Stimulated activated CD8-positive, alpha-beta memory T cell treated with anti-CD3 and anti-CD28 coated beads, Interleukin-4, amount 100 ng/mL, for 48 hours (primary cell): ENCODE measurements around the gene AGTRAP.

Experiments used
- DNase-seq: peaks from one replicate; pipeline ENCODE4 v3.0.0-alpha.2; 2020

The AGTRAP gene

DNA sequence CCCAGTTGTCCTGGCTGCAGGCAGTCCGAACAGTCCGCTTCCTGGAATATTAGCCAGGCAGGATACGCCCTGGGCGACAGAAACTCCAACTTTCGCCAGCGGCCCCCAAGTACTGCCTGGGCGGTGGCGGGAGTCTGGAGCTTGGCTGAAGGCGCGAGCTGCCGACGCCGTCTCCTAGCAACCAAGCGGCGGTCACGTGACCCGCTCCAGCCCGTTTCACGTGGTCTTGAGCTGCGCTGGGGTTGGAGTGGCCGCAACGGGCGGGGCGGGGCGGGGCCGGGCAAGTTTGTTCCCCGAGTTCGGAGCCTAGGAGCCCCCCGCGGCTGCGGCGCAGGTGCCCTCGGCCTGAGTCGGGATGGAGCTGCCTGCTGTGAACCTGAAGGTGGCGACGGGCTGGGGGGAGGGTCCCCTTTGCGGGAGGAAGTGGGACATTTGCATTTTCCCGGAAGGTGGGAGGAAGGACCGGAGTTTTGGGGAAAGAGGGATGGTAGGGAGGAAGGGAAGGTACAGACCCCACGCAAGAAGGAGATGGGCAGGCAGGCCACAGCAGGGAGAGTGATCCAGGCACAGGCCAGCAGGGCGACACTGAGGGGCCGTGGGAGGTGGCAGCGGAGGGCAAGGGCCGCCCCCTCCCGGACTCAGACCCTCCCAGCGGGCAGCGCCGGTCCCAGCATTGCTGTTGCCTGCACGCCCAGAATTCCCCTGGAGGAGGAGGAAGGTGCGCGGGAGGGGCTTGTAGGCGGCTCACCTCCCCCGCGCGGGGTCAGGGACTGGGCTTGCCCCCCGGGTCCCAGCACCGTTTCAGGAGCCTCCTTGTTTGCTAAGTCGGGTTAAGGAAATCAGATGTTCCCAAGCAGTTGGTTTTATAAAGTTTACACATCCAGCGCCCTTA, at the start of gene AGTRAP:
Gene AGTRAP (plus strand): TSS at position 283 of the 892 bp plus-strand sequence. CDS start 73 bp downstream, at position 356.
- DNase-seq = peak; percentile 92

DNA sequence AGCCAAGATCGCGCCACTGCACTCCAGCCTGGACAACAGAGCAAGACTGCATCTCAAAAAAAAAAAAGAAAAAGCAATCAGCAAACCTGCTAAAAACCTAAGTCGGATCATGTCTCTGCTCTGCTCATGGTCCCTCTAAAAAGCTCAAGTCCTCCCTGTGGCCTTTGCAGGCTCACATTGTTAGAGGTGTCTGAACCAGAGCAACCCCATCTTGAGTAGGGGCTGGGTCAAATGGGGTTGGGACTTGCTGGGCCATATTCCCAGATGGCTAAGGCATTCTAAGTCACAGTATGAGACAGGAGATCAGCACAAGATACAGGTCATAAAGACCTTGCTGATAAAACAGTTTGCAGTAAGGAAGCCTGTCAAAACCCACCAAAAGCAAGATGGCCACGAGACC, 47.4 kb upstream of the AGTRAP start:
- DNase-seq = no peak

GRCh38 chr1:11690397-11691301, 45.3 kb upstream of the AGTRAP start:
- DNase-seq = no peak

GRCh38 chr1:11691302-11691914, 44.5 kb upstream of the AGTRAP start, which contains the start of gene DRAXIN:
Gene DRAXIN (plus strand): TSS chr1:11691710. CDS start chr1:11706259, 14,549 bp downstream.
- no peak for DNase-seq

- no peak for DNase-seq
These were observed 43.8 kb upstream of the AGTRAP start for GRCh38 chr1:11691928-11692711.

DNA sequence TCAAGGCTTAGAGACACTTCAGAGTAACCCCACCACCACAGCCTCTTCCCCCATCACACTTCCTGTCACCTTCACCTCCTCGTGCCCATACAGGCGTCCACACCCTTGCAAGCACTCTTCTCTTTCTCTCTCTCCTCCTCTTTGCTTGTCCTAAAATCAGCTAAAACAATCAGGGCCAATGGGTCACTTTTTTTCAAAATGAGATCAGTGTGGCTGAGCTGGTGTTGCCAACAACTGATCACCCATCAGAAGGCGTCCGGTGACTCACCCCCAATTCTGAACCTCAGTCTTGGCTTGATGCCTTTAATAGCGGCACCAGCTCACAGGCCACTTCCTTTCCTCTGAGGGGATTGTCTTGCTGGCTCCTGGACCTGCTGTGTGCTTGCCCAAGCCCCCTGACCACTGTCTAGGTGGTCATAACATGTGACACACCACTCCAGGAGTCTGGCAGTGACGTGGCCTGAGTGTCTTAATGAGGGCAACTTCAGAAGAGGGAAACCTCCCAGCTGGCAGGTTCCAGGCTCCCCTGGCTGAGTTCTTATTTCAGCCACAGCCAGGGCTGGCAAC, 42.8 kb upstream of the AGTRAP start:
- peak; percentile 65 for DNase-seq

- no peak for DNase-seq
These were observed 42.0 kb upstream of the AGTRAP start for GRCh38 chr1:11693917-11694316.

DNA sequence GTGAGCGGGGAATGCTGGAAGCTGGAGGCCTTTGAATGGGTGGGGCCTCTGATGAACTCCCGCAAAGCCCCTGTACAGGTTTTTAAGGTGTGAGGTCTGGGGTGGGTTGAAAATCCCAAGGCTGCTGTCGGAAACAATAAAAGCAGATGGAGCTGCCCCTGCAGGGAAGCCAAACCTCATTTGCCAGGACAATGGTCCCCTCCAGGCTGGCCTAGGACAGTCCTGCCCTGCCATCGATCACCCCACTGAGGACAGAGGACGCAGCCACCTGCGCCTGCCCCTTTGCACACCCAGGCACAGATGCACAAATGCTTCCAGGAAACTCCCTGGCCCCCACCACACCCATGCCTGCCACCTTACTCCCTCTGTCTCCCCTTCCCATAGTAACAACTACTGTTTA, 40.1 kb upstream of the AGTRAP start:
- no peak for DNase-seq

DNA sequence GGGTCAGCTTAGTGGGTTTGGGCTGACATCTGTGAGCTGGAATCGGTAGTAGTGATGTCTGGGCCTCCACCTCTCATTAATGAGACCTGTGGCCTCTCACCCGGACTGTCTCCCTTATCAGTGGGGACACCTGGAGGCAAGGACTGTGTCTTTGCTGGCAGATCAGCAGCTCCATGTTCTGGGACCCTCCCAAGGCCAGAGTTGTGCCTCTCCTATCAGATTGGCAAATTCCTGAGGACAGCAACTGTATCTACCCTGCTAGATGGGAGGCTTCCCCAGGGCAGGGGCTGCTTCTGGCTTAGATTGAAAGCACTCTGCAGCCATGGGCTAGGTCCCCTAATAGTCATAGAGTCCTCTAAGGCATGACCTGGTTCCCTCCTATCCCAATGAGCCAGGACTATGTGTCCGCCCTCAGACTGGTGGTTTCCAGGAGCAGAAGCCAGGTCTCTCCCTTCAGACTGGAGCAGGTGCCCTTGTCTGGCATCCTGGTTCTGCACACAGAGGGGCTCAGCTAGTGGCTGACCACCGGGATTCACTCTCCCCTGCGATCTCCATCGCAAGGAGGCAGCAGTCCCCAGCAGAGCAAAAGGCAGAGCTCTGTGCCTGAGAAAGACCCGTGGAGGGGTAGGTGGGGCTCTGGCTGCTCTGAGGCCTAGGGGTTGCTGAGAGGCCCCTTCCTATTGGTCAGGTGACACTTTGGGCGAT, 38.6 kb upstream of the AGTRAP start:
- no peak for DNase-seq

DNA sequence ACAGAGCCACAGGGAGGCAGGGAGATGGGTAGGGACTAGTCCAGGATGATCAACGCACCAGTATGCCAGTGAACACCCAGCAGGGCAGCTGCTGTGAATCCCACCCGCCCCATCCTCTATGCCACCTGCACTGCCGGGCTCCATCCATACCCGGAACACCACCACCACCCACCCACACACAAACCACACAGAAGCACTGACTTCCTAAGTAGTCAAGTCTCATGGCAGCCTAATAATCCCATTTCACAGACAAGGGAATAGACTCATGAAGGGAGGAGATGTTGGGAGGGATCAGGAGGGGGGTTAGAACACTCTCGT, 38.1 kb upstream of the AGTRAP start:
- DNase-seq = no peak

DNA sequence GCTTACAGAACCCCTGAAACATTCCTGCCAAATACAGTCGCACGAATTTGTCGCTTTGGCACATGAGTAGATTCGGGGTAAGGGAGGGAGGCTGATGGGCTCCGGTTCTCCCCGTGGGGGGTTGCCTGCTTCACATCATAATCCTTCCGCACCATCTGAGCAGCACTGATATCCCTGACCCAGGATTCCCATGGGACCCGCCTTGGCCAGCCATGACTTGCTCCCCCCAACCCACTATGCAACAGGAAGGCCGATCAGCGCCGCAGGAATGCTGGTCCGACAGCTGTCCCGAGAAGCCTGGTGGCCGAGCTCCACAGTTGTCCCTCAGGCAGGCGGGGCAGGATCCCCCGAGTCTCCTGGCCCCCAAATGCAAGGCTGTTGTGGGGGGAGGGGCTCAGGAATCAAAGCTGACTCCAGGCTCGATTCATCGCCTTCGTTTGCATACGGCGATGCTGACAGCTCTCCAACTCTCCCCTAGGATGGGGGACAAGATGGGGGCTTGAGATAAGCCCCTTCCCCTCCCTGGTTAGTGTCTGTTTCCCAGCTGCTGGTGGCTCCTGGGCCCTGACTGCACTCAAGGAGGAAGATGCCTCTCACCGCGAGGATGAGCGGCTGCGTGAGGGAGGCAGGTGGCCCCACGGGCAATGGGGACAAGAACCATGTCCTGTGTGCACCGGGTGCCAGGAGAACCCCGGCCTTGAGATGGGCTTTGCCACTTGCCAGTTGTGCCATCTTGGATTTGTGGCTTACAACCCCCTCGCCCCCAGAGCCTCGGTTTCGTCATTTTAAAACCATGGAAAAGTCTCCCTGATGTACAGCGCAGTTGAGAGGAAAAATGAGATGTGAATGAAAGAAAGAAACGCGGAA, 35.1 kb upstream of the AGTRAP start:
- DNase-seq = no peak

DNA sequence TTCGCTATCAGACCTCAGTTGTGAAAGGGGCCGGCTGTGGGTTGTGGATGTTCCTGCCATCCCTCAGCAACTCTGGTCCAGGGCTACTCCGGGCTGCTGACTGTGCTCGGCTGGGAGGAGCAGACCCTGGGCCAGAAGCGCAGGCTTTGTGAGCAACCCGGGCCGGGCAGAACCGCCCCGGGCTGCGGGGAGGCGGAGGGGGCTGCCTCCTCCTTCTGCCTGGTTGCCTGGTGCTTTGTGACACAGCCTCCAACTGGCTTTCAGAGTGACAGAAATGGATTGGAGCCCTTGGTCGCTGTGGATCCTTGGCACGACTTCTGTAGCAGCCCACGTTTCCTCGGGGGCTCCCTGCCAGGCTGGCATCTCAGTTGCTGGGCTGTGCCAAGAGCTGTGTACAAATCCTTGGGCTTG, 34.4 kb upstream of the AGTRAP start:
- no peak for DNase-seq

DNA sequence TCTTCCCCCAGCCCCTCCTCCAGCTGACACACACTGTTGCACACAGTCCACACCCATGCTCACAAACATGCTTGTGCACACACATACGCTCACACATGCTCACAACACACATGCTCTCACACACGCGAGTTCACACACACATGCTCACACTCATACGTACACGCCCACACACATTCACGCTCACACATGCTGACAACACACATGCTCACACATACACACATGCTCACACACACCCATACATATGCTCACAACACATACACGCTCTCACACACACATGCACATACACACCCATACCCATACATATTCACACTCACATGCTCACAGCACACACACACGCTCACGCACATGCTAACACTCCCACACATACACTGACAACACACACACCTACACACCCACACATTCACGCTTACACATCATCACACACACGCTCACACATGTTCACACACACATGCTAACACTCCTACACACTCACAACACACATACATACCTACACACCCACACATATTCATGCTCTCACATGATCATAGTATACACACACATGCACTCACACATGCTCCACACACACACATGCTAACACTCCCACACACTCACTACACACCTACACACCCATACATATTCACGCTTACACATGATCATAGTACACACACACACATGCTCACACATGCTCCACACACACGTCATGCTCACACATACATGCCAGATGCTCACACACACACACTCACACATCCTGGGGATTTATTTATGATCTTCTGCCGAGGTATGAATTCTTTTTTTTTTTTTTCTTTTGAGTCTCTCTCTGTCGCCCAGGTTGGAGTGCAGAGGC, 33.7 kb upstream of the AGTRAP start:
- DNase-seq = no peak

- no peak for DNase-seq
These were observed 32.4 kb upstream of the AGTRAP start for GRCh38 chr1:11703357-11704193.

DNA sequence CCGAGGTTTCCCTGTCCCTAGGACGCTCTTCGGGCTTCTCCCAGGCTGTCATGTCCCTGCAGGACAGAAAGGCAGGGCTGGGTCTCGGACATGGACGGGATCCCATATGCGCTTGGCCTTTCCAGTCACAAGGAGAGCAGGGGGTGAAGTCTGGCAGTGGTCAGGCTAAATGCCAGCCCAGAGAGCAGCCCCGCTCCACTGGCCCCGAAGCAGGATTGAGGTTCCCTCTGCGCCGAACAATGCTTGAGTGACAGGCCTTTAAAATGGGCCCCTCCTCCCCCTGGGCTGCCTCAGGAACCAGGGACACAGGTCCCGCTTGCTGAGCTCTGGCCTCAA, 31.8 kb upstream of the AGTRAP start:
- no peak for DNase-seq

DNA sequence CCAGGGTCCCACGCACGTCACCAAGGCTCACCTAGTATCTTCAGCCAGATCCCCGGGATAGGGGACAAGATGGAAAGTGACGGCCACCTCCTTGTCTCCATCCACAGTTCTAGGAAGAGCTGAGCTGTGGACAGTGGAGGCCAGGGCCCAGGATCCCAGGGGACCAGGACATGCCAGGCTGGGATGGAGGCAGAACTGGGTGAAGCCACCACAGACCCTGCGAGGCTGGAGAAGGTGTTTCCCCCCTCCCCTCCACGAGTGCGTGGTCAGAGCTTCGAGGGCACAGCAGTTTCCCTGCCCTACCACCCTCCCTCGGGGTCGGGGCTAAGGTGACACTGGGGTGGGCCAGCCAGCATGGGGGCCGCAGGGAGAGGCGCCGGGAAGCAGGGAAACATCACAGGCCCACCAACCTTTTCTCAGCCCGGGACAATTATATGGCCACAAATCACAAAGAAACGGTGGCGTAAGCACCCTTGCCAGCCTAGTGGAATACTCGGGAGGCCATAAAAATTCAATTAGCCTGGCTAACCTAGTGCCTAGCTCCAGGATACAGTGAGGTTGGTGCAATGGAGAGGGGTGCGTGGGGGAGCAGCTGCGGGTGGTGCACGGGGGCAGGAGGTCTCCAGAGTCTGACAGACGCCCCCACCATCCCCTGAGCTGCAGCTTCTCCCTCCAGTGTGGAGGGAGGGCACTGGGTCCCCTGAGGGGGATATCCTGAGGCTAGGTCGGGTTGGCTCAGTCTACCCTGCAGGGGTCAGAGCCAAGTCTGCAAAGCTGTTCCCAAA, 31.1 kb upstream of the AGTRAP start:
- no peak for DNase-seq

DNA sequence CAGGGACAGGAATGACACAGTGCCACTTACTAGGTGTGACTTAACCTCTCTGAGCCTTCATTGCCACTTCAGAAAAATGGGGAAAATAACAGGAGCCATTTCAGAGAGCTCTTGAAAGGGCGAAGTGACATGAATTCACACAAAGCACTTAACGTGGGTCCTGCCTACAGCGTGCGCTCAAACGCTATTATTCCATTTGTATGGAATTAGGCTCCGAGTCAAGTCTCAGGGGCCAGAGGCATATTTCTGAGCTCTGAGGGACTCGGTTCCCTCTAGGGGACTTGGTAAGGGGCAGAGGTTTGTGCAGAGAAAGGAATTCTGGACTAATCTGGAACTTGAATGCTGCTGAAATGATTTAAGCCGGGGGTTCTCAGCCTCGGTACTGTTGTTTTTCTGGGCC, 30.3 kb upstream of the AGTRAP start:
- no peak for DNase-seq

GRCh38 chr1:11706292-11706691, 29.6 kb upstream of the AGTRAP start:
- no peak for DNase-seq
